Measurements from ENCODE around the gene MBOAT2. TPM values are rescaled to one million over a fixed set of nuclear protein-coding genes. Genes with fewer than 3 reads are reported as not detected.

Gene MBOAT2
- total RNA-seq, 2 donors from 2014 or later = 6.7 to 13.5 TPM

DNA sequence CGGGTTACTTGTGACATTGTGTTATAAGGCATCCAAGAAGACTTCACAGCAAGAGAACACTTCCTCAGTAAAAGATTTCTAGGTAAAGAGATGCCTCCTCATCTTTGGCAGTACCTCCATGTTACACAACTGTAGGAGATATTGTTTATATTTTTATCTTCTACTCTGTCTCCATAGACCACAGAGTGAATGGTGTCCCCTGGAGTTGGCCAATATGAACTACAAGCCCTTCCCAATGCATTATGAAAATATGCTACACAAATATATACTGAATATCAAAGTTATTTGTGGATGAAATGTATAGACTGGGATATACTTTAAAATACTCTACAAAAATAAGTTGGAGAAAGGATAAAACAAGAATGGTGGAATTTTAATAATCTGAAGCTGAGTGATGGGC, 46.7 kb downstream of the MBOAT2 start:
- WGBS, 2 donors = 70 to 94% methylated on average over 1 of the region's 1 CpG
- Histone ChIP-seq H3K4me1 (no peaks in the 10 kb centered on the region), H3K4me3 (no peak overlapping the region), H3K9me3 (peaks cover 0 to 14% (median 0%) of the 10 kb centered on the region in 3 donors), H3K27ac (no peak overlapping the region), H3K36me3 (replicated peaks in 1 of 2; ENCODE audit: insufficient read depth in 1 of 2, low read depth in 2 of 2) (no peaks in the 10 kb centered on the region), H3K27me3 (no peaks in the 10 kb centered on the region)
- intact Hi-C loops (cut with DNase I) = no loop called here
- DNase-seq (no peak), ATAC-seq (no peak)
- no peak for TF ChIP-seq POLR2A (IDR thresholded peaks at IDR 0.05)
- TF ChIP-seq, protein P1, sequence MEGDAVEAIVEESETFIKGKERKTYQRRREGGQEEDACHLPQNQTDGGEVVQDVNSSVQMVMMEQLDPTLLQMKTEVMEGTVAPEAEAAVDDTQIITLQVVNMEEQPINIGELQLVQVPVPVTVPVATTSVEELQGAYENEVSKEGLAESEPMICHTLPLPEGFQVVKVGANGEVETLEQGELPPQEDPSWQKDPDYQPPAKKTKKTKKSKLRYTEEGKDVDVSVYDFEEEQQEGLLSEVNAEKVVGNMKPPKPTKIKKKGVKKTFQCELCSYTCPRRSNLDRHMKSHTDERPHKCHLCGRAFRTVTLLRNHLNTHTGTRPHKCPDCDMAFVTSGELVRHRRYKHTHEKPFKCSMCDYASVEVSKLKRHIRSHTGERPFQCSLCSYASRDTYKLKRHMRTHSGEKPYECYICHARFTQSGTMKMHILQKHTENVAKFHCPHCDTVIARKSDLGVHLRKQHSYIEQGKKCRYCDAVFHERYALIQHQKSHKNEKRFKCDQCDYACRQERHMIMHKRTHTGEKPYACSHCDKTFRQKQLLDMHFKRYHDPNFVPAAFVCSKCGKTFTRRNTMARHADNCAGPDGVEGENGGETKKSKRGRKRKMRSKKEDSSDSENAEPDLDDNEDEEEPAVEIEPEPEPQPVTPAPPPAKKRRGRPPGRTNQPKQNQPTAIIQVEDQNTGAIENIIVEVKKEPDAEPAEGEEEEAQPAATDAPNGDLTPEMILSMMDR (IDR thresholded peaks at IDR 0.05) = no peak

DNA sequence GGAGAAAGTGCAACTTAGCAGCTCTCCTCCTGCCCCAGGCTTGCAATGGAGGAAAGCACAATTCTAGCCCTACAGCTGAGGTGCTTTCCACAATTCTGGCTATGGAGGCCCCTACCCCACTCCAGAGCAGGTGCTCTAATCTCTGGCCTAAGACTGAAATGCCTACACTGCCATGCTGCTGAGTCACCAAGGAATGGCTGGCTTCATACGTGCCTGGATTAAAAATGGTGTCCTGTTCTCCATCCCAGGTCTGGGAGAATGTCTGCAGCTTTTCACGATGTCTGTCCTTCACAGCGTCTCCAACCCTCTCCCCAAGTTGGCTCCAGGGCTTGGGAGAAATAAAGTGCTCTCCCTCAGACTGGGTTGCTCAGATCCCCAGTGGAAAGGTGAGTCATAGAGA, 48.5 kb downstream of the MBOAT2 start:
- 84 to 87% methylated on average over 3 of the region's 3 CpGs for whole genome bisulfite sequencing, 2 donors
- DNase-seq = no peak
- Histone ChIP-seq H3K27me3 (no peaks in the 10 kb centered on the region), H3K4me1 (no peaks in the 10 kb centered on the region), H3K36me3 (replicated peaks in 1 of 2; ENCODE audit: insufficient read depth in 1 of 2, low read depth in 2 of 2) (no peaks in the 10 kb centered on the region), H3K27ac (no peak overlapping the region), H3K4me3 (no peak overlapping the region), H3K9me3 (peaks cover 0 to 14% (median 0%) of the 10 kb centered on the region in 3 donors)
- intact Hi-C loops (cut with DNase I) = no loop called here
- no peak for TF ChIP-seq POLR2A (IDR thresholded peaks at IDR 0.05)
- TF ChIP-seq, protein P1 (IDR thresholded peaks at IDR 0.05) = no peak
- ATAC-seq = no peak

DNA sequence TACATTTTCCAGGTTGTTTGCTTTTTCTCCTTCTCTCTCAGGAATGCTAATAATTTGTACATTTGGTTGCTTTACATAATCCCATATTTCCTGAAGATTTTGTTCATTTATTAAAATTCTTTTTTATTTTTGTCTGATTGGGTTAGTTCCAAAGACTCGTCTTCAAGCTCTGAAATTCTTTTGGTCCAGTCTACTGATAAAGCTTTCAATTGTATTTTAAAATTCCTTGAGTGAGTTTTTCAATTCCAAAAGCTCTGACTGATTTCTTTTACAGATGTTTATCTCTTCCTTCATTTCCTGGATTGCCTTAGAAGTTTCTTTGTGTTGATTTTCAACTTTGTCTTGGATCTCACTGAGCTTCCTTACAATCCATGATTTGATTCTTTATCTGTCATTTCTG, 50.0 kb downstream of the MBOAT2 start:
- H3K27ac ChIP-seq = no peak overlapping the region
- no peak for DNase-seq
- no peaks in the 10 kb centered on the region for H3K36me3 ChIP-seq (replicated peaks in 1 of 2; ENCODE audit: insufficient read depth in 1 of 2, low read depth in 2 of 2)
- no peak overlapping the region for H3K4me3 ChIP-seq
- H3K4me1 ChIP-seq = no peaks in the 10 kb centered on the region
- intact Hi-C loops (cut with DNase I) = no loop called here
- no peak for ATAC-seq
- peaks cover 0 to 14% (median 0%) of the 10 kb centered on the region in 3 donors for H3K9me3 ChIP-seq
- no peak for TF ChIP-seq POLR2A (IDR thresholded peaks at IDR 0.05)
- TF ChIP-seq, protein P1 (IDR thresholded peaks at IDR 0.05) = no peak
- no peaks in the 10 kb centered on the region for H3K27me3 ChIP-seq
- WGBS, 2 donors = 67 to 74% methylated on average over 1 of the region's 1 CpG

DNA sequence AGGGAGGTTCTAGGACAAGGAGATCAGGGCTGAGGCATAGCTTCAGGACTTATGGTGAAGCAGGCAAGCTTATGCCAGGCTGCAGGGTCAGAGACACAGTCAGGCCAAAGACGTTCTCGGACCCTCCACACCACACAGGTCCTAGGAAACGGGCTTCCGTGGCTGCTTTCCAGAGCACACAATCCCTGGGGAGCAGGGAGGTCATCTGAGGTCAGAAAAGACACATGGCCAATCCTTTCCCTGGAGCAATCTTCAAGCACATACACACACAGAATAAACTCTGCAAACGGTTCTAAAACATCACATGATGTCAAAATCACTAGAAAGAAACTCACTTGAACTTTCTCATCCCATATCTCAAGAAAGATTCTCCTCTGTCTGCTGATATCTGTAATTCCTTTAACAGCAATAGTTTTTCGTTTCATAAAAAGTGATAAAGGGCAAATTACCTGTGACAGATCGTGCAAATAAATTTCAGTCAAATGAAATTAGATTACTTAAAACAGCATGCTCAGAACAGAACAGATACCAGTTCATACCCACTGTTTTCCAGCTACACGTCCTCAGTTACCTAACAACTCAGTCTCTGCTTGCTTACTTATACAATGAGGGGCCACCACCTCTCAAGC, 63.9 kb downstream of the MBOAT2 start:
- Histone ChIP-seq H3K36me3 (replicated peaks in 1 of 2; ENCODE audit: insufficient read depth in 1 of 2, low read depth in 2 of 2) (no peaks in the 10 kb centered on the region), H3K9me3 (no peaks in the 10 kb centered on the region), H3K4me3 (no peak overlapping the region), H3K4me1 (no peaks in the 10 kb centered on the region), H3K27ac (no peak overlapping the region), H3K27me3 (no peaks in the 10 kb centered on the region)
- intact Hi-C loops (cut with DNase I) = no loop called here
- TF ChIP-seq, protein P1 (IDR thresholded peaks at IDR 0.05) = no peak
- no peak for TF ChIP-seq POLR2A (IDR thresholded peaks at IDR 0.05)
- 54 to 64% methylated on average over 8 of the region's 8 CpGs for WGBS, 2 donors
- ATAC-seq = no peak
- DNase-seq = no peak

DNA sequence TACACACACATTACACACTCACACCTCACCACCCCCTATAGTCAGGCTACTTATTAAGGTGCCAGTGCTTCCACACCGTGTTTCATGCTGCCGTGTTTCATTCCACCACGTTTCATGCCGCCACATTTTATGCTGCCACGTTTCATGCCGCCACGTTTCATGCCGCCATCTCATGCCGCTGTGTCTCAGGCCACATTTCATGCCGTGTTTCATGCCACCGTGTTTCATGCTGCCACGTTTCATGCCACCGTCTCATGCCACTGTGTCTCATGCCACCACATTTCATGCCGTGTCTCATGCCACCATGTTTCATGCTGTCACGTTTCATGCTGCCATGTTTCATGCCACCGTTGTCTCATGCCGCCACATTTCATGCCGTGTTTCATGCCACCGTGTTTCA, 65.1 kb downstream of the MBOAT2 start:
- DNase-seq (no peak), ATAC-seq (no peak)
- intact Hi-C loops (cut with DNase I) = no loop called here
- Histone ChIP-seq H3K27me3 (no peaks in the 10 kb centered on the region), H3K4me3 (no peak overlapping the region), H3K4me1 (no peaks in the 10 kb centered on the region), H3K9me3 (no peaks in the 10 kb centered on the region), H3K36me3 (replicated peaks in 1 of 2; ENCODE audit: insufficient read depth in 1 of 2, low read depth in 2 of 2) (no peaks in the 10 kb centered on the region), H3K27ac (no peak overlapping the region)
- TF ChIP-seq POLR2A (IDR thresholded peaks at IDR 0.05) = no peak
- TF ChIP-seq, protein P1 (IDR thresholded peaks at IDR 0.05) = no peak
- 84 to 92% methylated on average over 19 of the region's 19 CpGs for WGBS, 2 donors

Measured in body of pancreas (tissue), 4 donors.